GM19023 (cell line): ENCODE results near the gene PDZD2.

ENCODE experiments used
- ATAC-seq: cut with Tn5 transposase; IDR thresholded peaks from one replicate; pipeline ENCODE4 v1.9.1; 2021; ENCODE audit warnings: mild to moderate bottlenecking, moderate library complexity; ENCODE audit not compliant: unreplicated experiment

The PDZD2 gene

GRCh38 chr5:31637851-31638250 lies 1.1 kb upstream of the PDZD2 start:
- no peak for ATAC-seq

DNA sequence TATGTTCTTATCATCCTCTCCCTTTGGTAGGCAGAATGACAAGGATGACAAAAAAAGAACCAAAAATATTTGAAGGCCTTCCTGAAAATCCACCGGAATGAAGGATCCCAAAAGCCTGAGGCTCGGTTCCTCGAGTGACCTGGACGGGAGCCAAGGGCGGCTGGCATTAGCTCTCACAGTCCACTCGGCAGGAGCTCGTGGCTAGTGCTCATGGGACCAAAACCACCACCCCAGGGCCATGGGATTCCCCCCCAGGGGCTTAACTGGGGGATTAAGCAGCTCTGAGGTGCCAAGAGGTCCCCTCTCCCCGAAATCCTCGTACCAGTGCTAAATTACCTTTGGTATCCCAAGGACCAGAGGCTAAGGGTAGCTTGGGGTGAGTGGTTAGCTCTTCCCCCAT lies 586 bp upstream of the PDZD2 start:
- peak; percentile 17 for ATAC-seq

DNA sequence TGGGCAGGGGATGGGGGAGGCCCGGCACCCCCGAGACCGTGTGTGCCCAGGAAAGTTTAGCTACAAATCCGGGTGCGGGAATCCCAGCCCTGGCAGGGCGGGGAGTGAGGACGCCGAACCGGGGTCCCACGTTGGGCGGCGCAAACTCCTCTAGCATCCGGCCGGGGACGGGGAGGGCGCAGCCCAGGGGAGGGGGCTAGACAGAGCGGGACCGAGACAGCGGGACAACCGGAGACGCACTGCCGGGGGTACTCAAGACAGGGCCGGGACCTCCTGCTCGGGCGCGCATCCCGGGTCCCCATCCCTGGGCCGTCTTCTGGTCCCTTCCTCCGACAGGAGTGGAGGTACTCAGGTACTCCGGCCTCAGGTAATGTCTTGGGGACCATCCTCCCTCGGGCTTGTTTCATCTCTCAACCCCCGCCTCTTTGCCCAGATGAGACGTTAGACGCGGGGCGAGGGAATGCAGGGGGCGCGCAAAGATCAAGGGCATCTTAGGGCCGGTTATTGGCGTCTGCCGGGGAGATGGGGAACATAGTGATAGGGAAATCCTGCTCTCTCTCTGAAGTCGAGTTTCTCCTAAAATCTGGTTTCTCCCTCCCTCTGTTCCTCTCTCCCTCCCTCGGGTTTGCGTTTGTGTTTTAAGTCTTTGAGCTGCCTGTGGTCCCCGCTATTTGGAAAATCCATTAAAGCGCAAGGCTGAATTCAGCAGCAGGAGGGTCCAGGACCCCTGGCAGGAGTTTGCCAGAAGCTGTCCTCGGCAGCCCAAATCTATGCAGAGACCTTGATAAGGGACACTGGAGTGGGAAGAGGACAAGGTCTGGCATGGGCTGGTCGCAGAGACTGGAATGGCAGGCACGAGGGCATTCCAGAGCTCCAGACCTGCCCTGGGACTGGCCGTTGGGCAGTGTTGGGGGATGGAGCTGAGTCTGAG lies 815 bp downstream of the PDZD2 start:
- ATAC-seq: peak; percentile 6

DNA sequence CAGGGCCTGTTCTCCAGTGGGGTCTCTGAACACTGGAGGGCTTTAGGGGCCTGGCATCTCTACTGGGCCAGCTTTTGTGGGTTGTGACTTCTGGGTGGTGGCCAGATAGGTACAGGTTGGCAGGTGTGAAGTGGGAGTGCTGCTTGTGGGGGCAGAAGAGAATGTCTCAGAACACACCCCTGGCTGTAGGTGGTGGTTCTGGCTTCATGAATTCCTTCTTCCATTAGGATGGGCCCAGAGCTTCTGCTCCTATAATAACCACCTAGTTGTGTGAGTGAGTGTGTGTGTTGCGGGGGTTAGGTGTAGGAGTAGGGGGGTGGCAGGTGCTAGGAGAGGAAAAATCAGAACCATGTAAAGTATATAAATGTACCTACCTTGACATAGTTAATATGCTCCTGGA lies 1.6 kb downstream of the PDZD2 start:
- ATAC-seq: no peak

- ATAC-seq: no peak
Measured at GRCh38 chr5:31641059-31641458, 2.1 kb downstream of the PDZD2 start.

DNA sequence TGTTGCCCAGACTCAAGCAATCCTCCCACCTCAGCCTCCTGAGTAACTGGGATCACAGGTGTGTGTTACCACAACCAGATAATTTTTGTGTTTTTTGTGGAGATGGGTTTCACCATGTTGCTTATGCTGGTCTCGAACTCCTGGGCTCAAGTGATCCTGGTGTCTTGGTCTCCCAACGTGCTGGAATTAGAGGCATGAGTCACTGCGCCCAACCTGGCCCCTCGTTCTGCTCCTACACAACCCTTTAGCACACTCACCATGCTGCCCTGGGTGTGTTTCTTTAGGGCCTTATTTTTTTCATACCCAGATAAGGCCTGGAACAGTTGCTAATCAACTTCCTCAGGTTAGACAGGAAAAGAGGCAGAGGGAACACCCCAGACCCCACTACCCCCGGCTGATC lies 2.6 kb downstream of the PDZD2 start:
- ATAC-seq: no peak

DNA sequence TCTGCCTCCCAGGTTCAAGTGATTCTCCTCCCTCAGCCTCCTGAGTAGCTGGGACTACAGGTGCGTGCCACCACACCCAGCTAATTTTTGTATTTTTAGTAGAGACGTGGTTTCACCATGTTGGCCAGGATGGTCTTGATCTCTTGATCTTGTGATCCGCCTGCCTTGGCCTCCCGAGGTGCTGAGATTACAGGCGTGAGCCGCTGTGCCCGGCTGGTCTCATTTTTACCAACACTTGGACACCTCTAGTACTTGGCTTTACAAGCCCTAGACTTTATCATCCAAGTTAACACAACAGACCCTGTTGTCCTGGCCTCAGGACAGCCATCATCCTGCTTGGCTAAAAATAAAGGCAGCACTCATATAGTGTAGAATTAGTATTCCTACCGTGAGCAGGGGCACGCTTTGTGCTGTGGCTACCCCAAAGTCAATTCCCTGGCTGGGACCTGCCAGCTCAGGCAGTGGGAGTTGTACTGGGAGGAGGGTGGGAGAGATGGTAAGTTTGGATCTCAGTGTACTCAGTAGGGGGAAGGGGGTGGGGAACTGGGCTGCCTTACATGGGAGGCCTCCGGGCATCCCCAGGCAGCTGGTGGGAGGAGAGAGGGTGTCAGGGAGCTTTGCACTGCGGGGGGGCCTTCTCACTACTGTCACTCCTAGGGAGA lies 6.6 kb downstream of the PDZD2 start:
- no peak for ATAC-seq

- no peak for ATAC-seq
Measured at GRCh38 chr5:31648326-31648725, 9.4 kb downstream of the PDZD2 start.

- no peak for ATAC-seq
Measured at GRCh38 chr5:31651241-31651640, 12.3 kb downstream of the PDZD2 start.

GRCh38 chr5:31655491-31655890 lies 16.6 kb downstream of the PDZD2 start:
- no peak for ATAC-seq

- no peak for ATAC-seq
Measured at GRCh38 chr5:31656806-31657205, 17.9 kb downstream of the PDZD2 start.

- ATAC-seq: no peak
Measured at GRCh38 chr5:31657315-31657979, 18.5 kb downstream of the PDZD2 start.

DNA sequence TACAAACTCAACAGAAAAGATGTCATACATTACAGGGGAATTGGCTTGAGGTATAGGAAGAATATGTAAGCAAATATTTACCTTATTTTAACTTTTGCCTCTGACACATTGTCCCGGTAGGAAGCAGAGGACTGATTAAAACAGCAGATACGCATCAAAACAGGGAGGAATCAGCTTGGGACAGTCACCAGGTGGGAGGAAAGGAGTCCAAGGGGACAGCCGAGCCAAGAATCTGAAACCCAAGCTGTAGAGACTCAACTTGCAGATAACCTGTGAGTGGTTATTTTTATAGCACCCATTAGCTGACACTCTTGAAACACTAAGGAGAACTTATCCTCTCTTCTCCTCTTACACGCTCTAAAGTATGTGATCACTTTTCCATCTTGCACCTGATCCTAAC lies 22.3 kb downstream of the PDZD2 start:
- no peak for ATAC-seq

- ATAC-seq: no peak
Measured at GRCh38 chr5:31663519-31663918, 24.6 kb downstream of the PDZD2 start.

GRCh38 chr5:31664566-31664965 lies 25.6 kb downstream of the PDZD2 start:
- ATAC-seq: no peak

DNA sequence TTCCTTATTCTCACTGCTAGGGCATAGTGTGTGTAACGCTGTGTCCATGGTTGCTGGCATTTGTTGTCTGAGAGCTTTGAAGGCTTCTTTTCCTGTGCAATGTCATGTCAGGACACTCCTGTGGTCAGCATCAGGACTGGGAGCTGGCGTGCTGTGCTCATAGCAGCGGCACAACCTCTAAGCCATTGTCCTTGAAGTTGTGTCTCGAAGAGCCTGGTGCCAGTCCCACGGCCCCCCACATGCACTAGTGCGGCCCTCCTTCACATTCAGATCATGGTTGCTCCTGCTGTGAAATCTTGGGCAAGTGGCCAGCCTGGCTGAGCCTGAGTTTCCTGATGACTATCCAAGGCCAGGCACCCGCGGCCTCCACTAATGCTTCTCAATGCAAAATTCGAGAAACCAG lies 32.4 kb downstream of the PDZD2 start:
- ATAC-seq: no peak

DNA sequence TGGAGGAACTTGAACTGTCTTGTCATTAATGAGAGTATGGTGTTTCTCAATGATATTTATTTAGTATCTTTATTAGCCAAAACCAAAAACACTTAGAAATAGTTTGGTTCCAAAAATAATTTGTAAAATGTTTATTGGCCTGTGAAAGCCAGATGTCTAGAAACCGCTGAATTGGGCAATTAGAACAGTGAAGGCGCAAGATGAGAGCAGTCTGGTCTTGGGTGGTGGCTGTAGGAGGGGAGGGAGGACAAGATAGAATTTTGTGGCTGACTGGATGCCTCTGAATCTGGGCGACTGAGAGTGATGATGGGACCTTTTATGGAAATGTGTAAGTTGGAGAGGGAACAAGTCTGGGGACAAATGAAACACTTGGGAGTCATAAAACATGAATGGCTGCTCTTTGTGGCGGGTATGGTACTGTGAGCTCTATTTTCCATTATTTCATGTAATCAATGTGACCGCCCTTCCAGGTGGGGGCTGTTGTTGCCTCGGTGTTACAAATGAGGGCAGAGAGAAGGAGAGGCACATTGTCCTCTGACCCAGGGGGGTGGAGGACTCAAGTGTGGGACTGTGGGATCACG lies 35.5 kb downstream of the PDZD2 start:
- no peak for ATAC-seq

DNA sequence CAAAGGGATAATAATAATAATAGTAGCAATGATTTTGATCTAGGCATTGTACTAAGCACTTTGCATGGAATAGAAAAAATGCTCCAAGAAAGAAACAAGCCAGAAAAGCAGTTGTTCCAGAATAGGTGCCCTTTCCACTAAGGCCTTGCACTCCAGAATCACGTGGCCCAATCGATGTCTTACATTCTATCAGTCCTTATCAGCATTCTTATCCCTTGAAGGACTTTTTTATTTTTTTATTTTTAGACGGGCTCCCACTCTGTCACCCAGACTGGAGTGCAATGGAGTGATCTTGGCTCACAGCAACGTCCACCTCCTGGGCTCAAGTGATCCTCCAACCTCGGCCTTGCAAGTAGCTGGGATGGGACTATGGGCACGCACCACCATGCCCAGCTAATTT lies 36.5 kb downstream of the PDZD2 start:
- ATAC-seq: no peak

DNA sequence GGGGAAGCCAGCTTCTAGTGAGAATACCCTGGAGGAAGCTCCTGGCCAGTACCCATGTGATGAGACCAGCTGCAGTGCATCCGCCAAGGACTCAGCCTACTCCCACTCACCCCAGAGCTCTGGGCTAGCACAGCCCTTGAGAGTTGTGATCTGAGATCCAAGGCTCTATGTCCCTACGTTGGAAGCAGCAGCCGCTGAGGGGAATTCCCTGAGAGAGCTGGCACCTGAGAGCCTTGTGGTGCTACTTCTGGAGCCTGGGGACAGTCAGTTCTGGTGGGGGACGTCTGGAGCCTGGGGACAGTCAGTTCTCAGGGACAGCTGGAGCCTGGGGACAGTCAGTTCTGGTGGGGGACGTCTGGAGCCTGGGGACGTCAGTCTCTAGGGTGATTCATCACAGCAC lies 39.2 kb downstream of the PDZD2 start:
- ATAC-seq: no peak

DNA sequence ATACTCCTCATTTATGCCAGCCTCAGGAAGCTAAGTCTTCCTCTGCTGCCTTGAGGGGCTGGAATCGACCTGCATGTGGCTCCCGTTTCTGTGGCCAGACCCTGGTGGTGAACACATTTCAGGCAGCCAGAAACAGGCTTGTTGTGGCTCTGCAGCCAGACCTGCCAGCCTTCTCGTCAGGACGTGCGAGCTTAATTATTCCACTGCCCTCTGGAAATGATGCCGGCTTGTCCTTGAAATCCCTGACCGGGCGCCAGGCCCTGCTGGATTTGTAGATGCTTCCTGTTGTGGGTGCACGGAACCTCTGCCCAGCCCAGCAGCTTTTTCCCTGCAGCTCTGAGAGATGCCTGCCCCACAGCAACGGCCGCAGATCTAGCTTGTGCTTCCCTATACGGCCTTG lies 41.6 kb downstream of the PDZD2 start:
- ATAC-seq: no peak

GRCh38 chr5:31682025-31682424 lies 43.1 kb downstream of the PDZD2 start:
- no peak for ATAC-seq
